Activated CD4-positive, alpha-beta memory T cell treated with anti-CD3 and anti-CD28 coated beads for 36 hours (primary cell): ENCODE measurements around the gene ACYP2. TPM values are rescaled to one million over a fixed set of nuclear protein-coding genes. Genes with fewer than 3 reads are reported as not detected.
A peak's percentile ranks its signal among the peaks of the same experiment; 100 is the strongest.
"Not testable (repeated sequence)": the region's sequence is repeated elsewhere in the genome, so short reads cannot be mapped to it uniquely, and the experiment has no call there.

Experiments used
- CTCF ChIA-PET: fragments of 350-600 bp; sonication (Branson Sonifier 250); formaldehyde crosslinking; loops from one replicate; lab custom pipeline; 2021; ENCODE audit warnings: antibody characterized with exemption, inconsistent platforms; lab: Charles Lee
- POLR2A ChIA-PET: fragments of 350-600 bp; sonication (Branson Sonifier 250); formaldehyde crosslinking; loops from one replicate; lab custom pipeline; 2021; ENCODE audit warnings: antibody characterized with exemption; lab: Charles Lee
- DNase-seq: peaks from one replicate; pipeline ENCODE4 v3.0.0-alpha.2; 2020
- H3K27ac Mint-ChIP-seq: one replicate; pipeline ENCODE4 v1.8.0; 2021; ENCODE audit warnings: mixed read lengths
- H3K27me3 Mint-ChIP-seq: one replicate; pipeline ENCODE4 v1.8.0; 2021; ENCODE audit warnings: mixed read lengths
- H3K36me3 Mint-ChIP-seq: one replicate; pipeline ENCODE4 v1.8.0; 2021; ENCODE audit warnings: mixed read lengths
- H3K4me1 Mint-ChIP-seq: one replicate; pipeline ENCODE4 v1.8.0; 2021; ENCODE audit warnings: low read depth, mixed read lengths
- H3K4me3 Mint-ChIP-seq: one replicate; pipeline ENCODE4 v1.8.0; 2021; ENCODE audit warnings: mild to moderate bottlenecking, mixed read lengths
- H3K9me3 Mint-ChIP-seq: one replicate; pipeline ENCODE4 v1.8.0; 2021; ENCODE audit warnings: mixed read lengths
- intact Hi-C: fragments of 100-400 bp; cut with micrococcal nuclease; formaldehyde crosslinking; loops from one replicate; pipeline ENCODE4 v1.15.1; 2023
- total RNA-seq, 2 experiments: library from RNA; stranded (reverse); gene quantifications; one replicate each; pipeline ENCODE4 v1.2.3, GENCODE V29; 2021

The ACYP2 gene
- total RNA-seq, 2 experiments from 2014 or later: 5.6 to 6.4 TPM

DNA sequence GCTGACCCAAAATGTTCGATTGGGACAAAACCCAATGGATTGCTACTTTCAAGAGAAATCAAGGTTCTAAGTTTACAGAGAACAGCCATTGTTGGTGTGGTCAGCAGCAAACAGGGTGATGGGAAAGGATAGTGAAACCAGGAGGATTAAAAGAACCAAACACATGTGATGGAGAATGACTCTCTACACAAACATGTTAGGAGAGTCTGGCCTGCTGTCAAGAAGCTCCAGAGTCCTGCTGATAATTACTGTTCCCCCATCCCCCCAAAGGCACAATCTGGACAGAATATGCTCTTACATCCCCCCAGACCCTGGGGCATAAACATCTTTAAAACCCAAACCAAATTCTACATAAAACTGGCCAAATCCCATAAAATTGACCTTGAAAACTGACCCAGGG, 32.0 kb upstream of the ACYP2 start:
- intact Hi-C loops: no loop called here
- no peak overlapping the region for H3K4me3 Mint-ChIP-seq
- CTCF ChIA-PET: interaction anchor here (0.6 kb wide), 1 partner anchor 113 kb away, joined by 3 read pairs; the partner anchor contains the start of gene PSME4
- H3K9me3 Mint-ChIP-seq: no peaks in the 10 kb centered on the region
- H3K36me3 Mint-ChIP-seq: no peaks in the 10 kb centered on the region
- DNase-seq: no peak
- H3K27ac Mint-ChIP-seq: no peak overlapping the region
- no peaks in the 10 kb centered on the region for H3K27me3 Mint-ChIP-seq
- peaks cover 6% of the 10 kb centered on the region for H3K4me1 Mint-ChIP-seq
- POLR2A ChIA-PET: no interaction called here

DNA sequence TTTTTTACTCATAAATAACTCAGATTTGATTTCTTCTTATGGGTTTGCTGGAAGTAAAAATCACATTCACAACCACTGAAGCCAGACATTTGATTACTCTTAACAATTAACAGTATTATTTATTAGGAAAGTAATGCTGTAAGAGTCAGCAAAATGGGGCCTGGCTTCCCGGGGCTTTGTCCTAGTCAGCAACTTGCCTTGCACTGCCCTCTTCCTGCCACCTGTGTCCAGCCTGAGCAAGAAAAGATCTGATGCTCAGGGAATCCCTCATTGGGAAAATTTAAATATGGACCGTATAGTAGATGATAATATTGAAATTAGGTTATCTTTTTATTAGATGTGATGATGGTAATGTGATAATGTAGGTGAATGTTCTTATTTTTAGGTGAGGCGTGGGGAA, 30.8 kb upstream of the ACYP2 start:
- no peaks in the 10 kb centered on the region for H3K27me3 Mint-ChIP-seq
- DNase-seq: no peak
- no peak overlapping the region for H3K27ac Mint-ChIP-seq
- peaks cover 6% of the 10 kb centered on the region for H3K4me1 Mint-ChIP-seq
- intact Hi-C loops: no loop called here
- CTCF ChIA-PET: interaction anchor here (0.6 kb wide), 1 partner anchor 9 kb away, joined by 3 read pairs; no protein-coding TSS in a partner anchor
- no peaks in the 10 kb centered on the region for H3K36me3 Mint-ChIP-seq
- POLR2A ChIA-PET: no interaction called here
- no peaks in the 10 kb centered on the region for H3K9me3 Mint-ChIP-seq
- no peak overlapping the region for H3K4me3 Mint-ChIP-seq

DNA sequence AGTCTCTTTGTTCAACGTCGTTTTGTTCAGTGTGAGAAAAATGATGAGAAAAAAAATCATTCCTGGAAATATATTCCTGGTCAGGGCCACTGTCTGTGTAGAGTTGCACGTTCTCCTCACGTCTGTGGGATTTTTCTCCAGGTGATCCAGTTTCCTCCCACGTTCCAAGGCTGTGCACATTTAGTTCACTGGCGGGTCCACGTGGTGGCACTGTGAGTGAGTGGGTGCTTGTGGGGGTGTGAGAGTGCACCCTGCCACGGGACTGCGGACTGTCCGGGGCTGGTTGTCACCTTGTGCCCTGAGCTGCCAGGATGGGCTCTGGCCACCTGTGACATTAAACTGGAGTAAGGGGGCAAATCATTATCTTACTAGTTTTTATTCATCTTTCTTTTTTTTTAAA, 30.3 kb upstream of the ACYP2 start:
- Mint-ChIP-seq H3K36me3 (no peaks in the 10 kb centered on the region), H3K27ac (no peak overlapping the region), H3K4me1 (peaks cover 6% of the 10 kb centered on the region), H3K4me3 (no peak overlapping the region), H3K27me3 (no peaks in the 10 kb centered on the region), H3K9me3 (no peaks in the 10 kb centered on the region)
- POLR2A ChIA-PET: no interaction called here
- intact Hi-C loops: no loop called here
- DNase-seq: no peak
- CTCF ChIA-PET: interaction anchor here (0.6 kb wide), 1 partner anchor 10 kb away, joined by 3 read pairs; no protein-coding TSS in a partner anchor

DNA sequence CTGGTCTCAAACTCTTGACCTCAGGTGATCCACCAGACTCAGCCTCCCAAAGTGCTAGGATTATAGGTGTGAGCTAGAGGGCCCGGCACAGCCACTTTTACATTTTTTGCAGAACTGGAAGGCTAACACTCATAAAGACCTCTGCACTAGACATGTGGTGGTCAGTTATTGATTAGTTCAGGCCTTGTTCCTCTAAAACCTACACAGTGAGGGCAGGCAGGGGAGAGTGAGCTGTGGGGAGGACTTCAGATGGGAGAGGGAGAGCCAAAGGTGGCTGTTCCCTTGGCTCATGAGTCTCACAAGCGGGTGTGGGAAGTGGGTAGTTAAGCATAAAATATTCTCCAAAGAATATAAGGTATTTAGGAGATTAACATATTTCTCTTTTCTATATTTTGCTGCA, 29.3 kb upstream of the ACYP2 start:
- CTCF ChIA-PET: interaction anchor here (0.6 kb wide), 1 partner anchor 28 kb away, joined by 3 read pairs; no protein-coding TSS in a partner anchor
- Mint-ChIP-seq H3K27ac (no peak overlapping the region), H3K27me3 (no peaks in the 10 kb centered on the region), H3K9me3 (no peaks in the 10 kb centered on the region), H3K36me3 (no peaks in the 10 kb centered on the region), H3K4me3 (no peak overlapping the region), H3K4me1 (peaks cover 6% of the 10 kb centered on the region)
- POLR2A ChIA-PET: no interaction called here
- no peak for DNase-seq
- intact Hi-C loops: no loop called here

DNA sequence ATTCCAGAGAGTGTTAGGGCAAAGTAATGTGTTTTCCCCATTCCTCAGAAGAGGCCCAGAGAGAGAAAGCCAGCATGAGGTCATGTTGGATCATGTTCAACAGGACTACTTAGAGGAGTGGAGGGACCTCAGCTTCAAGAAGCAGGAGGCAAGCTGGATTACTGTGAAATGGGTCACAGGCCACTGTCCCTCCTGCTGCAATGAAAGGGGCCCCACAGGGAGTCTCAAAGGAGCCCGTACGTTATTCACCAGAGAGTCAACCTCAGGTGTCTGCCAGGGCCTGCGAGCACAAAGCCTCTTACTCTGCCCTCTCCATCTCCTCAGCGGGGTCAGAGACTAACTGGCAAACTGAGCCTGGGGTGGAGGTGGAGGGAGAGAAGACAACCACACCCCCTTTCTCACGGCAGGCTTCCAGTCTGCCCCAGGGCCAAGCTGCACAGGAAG, 27.2 kb upstream of the ACYP2 start:
- Mint-ChIP-seq H3K9me3 (no peaks in the 10 kb centered on the region), H3K4me3 (no peak overlapping the region), H3K27ac (no peak overlapping the region), H3K36me3 (no peaks in the 10 kb centered on the region), H3K4me1 (peaks cover 15% of the 10 kb centered on the region), H3K27me3 (no peaks in the 10 kb centered on the region)
- DNase-seq: no peak
- CTCF ChIA-PET: no interaction called here
- intact Hi-C loops: no loop called here
- POLR2A ChIA-PET: interaction anchor here (1.0 kb wide), 1 partner anchor 9 kb away, joined by 3 read pairs; no protein-coding TSS in a partner anchor

DNA sequence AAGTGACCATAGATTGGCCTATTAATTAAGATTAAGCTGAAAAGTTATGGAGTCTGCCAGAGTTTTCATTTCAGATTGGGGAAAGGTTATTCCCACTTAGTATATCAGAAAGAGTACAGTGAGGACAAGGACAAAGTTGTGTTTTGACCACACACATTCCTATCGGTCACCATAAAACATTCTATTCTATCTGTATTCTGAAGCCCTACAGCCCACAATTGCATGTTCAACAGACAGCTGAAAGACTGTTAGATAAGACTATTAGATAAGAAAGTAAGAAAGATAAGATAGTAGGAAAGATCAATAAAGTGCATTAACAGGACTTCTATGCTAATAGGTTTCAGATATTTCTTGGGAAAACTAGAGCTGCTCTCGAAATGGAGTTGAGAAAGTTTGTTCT, 26.7 kb upstream of the ACYP2 start:
- no peaks in the 10 kb centered on the region for H3K9me3 Mint-ChIP-seq
- no peaks in the 10 kb centered on the region for H3K36me3 Mint-ChIP-seq
- H3K4me3 Mint-ChIP-seq: no peak overlapping the region
- H3K4me1 Mint-ChIP-seq: peaks cover 19% of the 10 kb centered on the region
- intact Hi-C loops: no loop called here
- CTCF ChIA-PET: no interaction called here
- POLR2A ChIA-PET: interaction anchor here (1.0 kb wide), 1 partner anchor 8 kb away, joined by 3 read pairs; no protein-coding TSS in a partner anchor
- H3K27me3 Mint-ChIP-seq: no peaks in the 10 kb centered on the region
- DNase-seq: no peak
- H3K27ac Mint-ChIP-seq: no peak overlapping the region

DNA sequence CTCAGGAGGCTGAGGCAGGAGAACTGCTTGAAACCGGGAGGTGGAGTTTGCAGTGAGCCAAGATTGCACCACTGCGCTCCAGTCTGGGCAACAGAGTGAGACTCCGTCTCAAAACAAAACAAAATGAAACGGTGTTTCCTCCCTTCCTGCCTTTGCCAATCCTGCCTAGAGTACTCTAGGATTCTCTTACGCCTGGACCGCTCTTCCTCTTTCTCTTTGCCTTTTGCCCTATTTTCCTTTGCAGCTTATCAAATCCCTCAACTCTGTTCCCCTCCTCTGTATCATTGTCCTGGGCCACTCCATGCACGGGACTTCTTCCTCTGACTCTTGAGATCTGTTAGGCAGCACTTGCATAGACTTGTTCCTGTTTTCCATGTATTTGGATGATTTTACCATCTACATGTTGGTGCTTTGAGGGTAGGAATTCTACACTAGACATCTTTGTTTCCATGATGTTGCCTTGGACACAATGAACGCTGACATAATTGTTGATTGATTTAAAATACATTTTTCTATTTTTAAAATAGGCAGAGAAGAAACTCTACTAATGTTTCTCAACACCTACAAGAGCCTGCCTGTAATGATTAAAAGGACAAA, 24.8 kb upstream of the ACYP2 start:
- ChIA-PET POLR2A (no interaction called here), CTCF (no interaction called here)
- Mint-ChIP-seq H3K4me1 (peaks cover 23% of the 10 kb centered on the region), H3K27me3 (no peaks in the 10 kb centered on the region), H3K36me3 (no peaks in the 10 kb centered on the region), H3K4me3 (no peak overlapping the region), H3K9me3 (no peaks in the 10 kb centered on the region), H3K27ac (no peak overlapping the region)
- DNase-seq: no peak
- intact Hi-C loops: no loop called here

DNA sequence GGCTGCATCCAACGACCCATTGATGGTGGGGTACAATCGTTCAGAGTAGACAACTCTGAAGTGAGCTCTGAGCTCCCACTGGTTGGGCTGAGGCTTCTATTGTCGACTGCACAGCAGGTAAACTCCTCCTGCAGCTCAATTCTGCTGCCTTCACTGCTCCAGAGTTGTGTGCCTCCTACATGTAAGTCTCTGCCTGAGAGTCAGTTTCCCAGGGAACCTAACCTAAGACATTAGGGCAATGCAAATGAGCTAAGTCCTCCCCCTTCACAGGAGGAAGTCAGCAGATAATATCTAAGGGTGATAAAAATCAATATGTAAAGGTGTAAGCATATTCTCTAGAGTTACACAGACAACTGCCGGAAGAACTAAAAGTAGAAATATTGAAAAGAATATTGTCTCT, 22.5 kb upstream of the ACYP2 start:
- H3K4me3 Mint-ChIP-seq: no peak overlapping the region
- H3K9me3 Mint-ChIP-seq: no peaks in the 10 kb centered on the region
- CTCF ChIA-PET: interaction anchor here (1.3 kb wide), 1 partner anchor 9 kb away, joined by 5 read pairs; no protein-coding TSS in a partner anchor
- no peaks in the 10 kb centered on the region for H3K36me3 Mint-ChIP-seq
- peak overlapping the region; percentile 55 for H3K27ac Mint-ChIP-seq
- intact Hi-C loops: no loop called here
- POLR2A ChIA-PET: no interaction called here
- DNase-seq: no peak
- no peaks in the 10 kb centered on the region for H3K27me3 Mint-ChIP-seq
- H3K4me1 Mint-ChIP-seq: peaks cover 23% of the 10 kb centered on the region

DNA sequence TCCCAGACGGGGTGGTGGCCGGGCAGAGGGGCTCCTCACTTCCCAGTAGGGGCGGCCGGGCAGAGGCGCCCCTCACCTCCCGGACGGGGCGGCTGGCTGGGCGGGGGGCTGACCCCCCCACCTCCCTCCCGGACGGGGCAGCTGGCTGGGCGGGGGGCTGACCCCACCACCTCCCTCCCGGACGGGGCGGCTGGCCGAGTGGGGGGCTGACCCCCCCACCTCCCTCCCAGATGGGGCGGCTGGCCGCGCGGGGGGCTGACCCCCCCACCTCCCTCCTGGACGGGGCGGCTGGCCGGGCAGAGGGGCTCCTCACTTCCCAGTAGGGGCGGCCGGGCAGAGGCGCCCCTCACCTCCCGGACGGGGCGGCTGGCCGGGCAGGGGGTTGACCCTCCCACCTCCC, 20.0 kb upstream of the ACYP2 start:
- H3K27me3 Mint-ChIP-seq, CTCF ChIA-PET, H3K9me3 Mint-ChIP-seq, H3K27ac Mint-ChIP-seq, H3K4me3 Mint-ChIP-seq, H3K36me3 Mint-ChIP-seq, intact Hi-C loops, POLR2A ChIA-PET, DNase-seq: not testable (repeated sequence)
- peaks cover 27% of the 10 kb centered on the region for H3K4me1 Mint-ChIP-seq

DNA sequence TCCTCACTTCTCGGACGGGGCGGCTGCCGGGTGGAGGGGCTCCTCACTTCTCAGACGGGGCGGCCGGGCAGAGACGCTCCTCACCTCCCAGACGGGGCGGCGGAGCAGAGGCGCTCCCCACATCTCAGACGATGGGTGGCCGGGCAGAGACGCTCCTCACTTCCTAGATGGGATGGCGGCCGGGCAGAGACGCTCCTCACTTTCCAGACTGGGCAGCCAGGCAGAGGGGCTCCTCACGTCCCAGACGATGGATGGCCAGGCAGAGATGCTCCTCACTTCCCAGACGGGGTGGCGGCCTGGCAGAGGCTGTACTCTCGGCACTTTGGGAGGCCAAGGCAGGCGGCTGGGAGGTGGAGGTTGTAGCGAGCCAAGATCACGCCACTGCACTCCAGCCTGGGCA, 19.3 kb upstream of the ACYP2 start:
- H3K27me3 Mint-ChIP-seq, H3K36me3 Mint-ChIP-seq, H3K27ac Mint-ChIP-seq, DNase-seq, CTCF ChIA-PET, H3K4me3 Mint-ChIP-seq, POLR2A ChIA-PET, intact Hi-C loops, H3K9me3 Mint-ChIP-seq: not testable (repeated sequence)
- H3K4me1 Mint-ChIP-seq: peaks cover 27% of the 10 kb centered on the region

DNA sequence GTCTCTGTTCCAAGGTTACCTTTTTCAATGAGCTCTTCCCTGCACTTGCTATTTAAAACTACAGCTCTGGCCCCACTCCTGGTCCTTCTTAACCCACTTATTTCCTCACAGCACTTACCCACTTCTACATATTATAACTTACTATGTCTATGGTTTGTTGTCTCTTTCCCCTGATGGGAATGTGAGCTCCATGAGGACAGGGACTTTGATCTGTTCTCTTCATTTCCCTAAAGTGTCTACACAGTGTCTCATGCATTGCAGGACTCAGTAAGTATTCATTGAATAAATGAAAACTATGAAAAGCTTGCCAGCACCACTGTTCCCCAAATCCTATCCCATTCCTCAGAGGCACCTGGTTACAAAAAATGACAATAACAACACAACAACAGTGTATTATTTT, 18.3 kb upstream of the ACYP2 start:
- H3K27ac Mint-ChIP-seq: no peak overlapping the region
- CTCF ChIA-PET: interaction anchor here (2.0 kb wide), 1 partner anchor 10 kb away, joined by 7 read pairs; no protein-coding TSS in a partner anchor
- POLR2A ChIA-PET: interaction anchor here (0.9 kb wide), 1 partner anchor 8 kb away, joined by 3 read pairs; no protein-coding TSS in a partner anchor
- no peaks in the 10 kb centered on the region for H3K36me3 Mint-ChIP-seq
- DNase-seq: no peak
- no peaks in the 10 kb centered on the region for H3K27me3 Mint-ChIP-seq
- intact Hi-C loops: no loop called here
- peaks cover 23% of the 10 kb centered on the region for H3K4me1 Mint-ChIP-seq
- H3K4me3 Mint-ChIP-seq: no peak overlapping the region
- no peaks in the 10 kb centered on the region for H3K9me3 Mint-ChIP-seq

DNA sequence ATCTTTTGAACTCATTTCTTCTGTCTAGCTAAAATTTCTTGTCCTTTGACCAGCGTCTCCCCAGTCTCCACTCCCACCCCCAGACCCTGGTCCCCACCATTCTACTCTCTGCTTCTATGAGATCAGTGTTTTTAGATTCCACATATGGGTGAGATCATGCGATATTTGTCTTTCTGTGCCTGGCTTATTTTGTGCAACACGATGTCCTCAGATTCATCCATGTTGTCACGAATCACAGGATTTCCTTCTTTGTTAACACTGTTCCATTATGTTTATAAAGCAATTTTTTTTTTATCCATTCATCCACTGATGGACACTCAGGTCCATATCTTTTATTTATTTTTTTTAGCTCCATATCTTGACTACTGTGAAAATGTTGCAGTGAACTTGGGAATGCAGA, 16.0 kb upstream of the ACYP2 start:
- Mint-ChIP-seq H3K27ac (no peak overlapping the region), H3K4me1 (peaks cover 9% of the 10 kb centered on the region), H3K36me3 (no peaks in the 10 kb centered on the region), H3K9me3 (no peaks in the 10 kb centered on the region), H3K4me3 (no peak overlapping the region), H3K27me3 (no peaks in the 10 kb centered on the region)
- CTCF ChIA-PET: no interaction called here
- POLR2A ChIA-PET: no interaction called here
- no peak for DNase-seq
- intact Hi-C loops: no loop called here
